AG09309 (cell line): ENCODE measurements around the gene TBC1D14.

Experiments
- DNase-seq: peaks from one replicate; pipeline ENCODE4 v3.0.0-alpha.2; 2010; ENCODE audit warnings: low read depth
- H3K4me3 ChIP-seq: 2 replicates; pipeline ENCODE4 v1.5.1; 2011; ENCODE audit warnings: mild to moderate bottlenecking, low read depth, low read length, moderate library complexity; ENCODE audit not compliant: control insufficient read depth
- CTCF ChIP-seq: IDR thresholded peaks from 2 replicates; pipeline ENCODE4 v1.5.1; 2011; ENCODE audit warnings: mild to moderate bottlenecking, low read depth, low read length, inconsistent platforms; ENCODE audit not compliant: insufficient read depth, control insufficient read depth; ENCODE audit errors: missing control alignments

TBC1D14 gene

GRCh38 chr4:7052923-7053715 lies 143.5 kb downstream of the TBC1D14 start:
- TF ChIP-seq CTCF = no peak
- DNase-seq = no peak
- no peak overlapping the region for H3K4me3 ChIP-seq

GRCh38 chr4:7054106-7054880 lies 144.7 kb downstream of the TBC1D14 start:
- H3K4me3 ChIP-seq = no peak overlapping the region
- TF ChIP-seq CTCF = no peak
- DNase-seq = no peak

GRCh38 chr4:7055111-7055989 lies 145.7 kb downstream of the TBC1D14 start:
- no peak for TF ChIP-seq CTCF
- no peak overlapping the region for H3K4me3 ChIP-seq
- DNase-seq = no peak

GRCh38 chr4:7055990-7056325 lies 146.3 kb downstream of the TBC1D14 start:
- DNase-seq = no peak
- no peak for TF ChIP-seq CTCF
- no peak overlapping the region for H3K4me3 ChIP-seq

- TF ChIP-seq CTCF = no peak
- no peak for DNase-seq
- no peak overlapping the region for H3K4me3 ChIP-seq
Observed at GRCh38 chr4:7058792-7059191, 149.2 kb downstream of the TBC1D14 start.

GRCh38 chr4:7059662-7060061 lies 150.0 kb downstream of the TBC1D14 start:
- no peak for TF ChIP-seq CTCF
- H3K4me3 ChIP-seq = no peak overlapping the region

More at GRCh38 chr4:7059662-7060061, 150.0 kb downstream of the TBC1D14 start:
- DNase-seq = no peak
